NCI-H1105 (cell line): ENCODE data around the gene ASB5.
A peak's percentile ranks its signal among the peaks of the same experiment; 100 is the strongest.

Experiments
- DNase-seq: peaks from one replicate; lab custom pipeline; 2025; lab: John Stamatoyannopoulos, UW

ASB5 gene

GRCh38 chr4:176277162-176277904 is 8.3 kb upstream of the ASB5 start:
- DNase-seq: peak; percentile 50

DNA sequence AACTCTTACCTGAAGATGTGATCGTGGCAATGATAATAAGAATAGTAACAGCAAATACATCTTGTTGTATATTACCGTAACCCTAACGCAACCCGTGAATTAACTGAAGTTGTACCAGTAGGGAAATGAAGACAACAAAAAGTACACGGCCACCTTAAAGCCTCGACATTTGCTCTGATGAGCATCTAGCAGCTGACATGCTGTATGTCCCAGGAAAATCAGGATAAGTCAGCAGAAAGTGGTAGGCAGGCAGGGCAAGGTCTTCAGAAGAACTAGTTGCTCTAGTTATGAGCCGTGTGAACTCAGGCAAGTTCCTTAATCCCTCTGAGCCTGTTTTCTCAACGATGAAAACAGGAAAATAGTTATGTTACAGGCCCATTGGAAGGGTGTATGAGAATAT is 7.7 kb upstream of the ASB5 start:
- DNase-seq: no peak

DNA sequence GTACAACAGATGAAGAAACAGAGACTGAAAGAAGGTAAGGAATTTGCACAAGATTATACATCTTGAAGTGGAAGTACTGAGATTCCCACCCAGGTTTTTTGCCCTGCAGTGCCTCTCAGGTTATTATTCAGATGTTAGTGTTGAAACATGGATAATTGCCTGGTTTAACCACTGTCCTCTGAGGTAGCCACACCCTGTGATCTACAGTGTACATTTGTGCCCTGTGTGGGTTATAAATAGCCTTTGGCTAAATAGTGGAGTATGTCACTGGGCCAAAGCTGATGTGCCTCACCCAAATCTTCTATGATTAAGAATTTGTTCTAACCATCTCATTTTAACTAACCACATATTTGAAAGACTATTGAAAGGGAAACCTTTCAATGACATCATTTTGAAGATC is 5.4 kb upstream of the ASB5 start:
- DNase-seq: no peak

GRCh38 chr4:176273736-176274135 is 4.7 kb upstream of the ASB5 start:
- DNase-seq: no peak

- DNase-seq: no peak
Measured at GRCh38 chr4:176272799-176273198, 3.8 kb upstream of the ASB5 start.

DNA sequence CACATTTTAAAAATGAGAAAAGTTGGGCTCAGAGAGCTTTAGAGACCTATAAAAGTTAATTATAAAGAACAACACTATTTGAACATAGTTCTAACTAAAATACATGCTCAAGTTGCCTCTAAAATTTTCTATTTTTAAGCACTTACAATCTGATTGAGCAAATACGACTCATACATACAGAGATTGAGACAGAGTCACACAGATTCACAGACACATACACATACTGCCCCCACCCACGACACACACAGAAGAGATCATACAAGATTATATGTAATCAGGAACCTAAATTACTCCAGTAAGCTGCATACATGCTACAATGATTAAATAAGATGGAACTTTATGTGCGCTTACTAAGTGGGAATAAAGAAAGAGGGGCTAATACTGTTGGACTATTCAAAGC is 2.7 kb upstream of the ASB5 start:
- no peak for DNase-seq

DNA sequence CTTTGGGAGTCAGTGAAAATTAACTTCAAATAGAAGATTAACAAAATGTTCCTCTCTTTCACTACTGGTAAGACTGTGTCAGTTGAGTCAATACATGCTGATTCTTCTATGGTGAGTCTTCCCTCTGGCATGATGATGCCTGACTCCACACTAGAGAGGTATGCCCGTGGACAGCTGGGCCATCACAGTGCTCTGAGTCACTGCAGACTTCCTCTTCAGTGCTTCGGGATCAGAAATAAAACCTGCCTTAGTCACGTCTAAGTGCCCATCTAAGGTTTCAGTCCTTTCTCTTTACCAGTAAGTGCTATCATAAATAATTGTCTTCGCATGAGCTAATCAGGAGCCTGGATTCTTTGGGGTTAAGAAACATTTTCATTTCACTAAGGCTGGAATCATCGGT is 1.6 kb upstream of the ASB5 start:
- peak; percentile 7 for DNase-seq

GRCh38 chr4:176266026-176266425 is 3.0 kb downstream of the ASB5 start:
- DNase-seq: no peak

DNA sequence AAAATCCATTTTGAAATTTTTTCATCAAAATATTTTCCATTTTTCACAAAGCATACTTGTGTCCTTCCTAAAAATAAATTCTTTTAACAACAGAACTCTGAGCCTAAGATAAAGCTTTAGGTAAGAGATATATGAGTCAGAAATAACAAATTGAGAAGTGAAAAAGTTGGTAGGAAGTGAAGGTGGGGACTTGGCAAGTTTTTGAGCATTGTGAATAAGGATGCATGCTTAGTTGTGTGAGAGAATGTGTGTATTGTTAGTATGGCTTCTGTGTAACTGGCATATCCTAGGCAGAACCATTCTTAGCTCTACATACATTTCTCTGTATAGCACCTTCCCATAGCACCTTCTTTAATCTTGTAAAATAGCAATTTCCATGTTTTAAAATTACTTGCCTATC is 6.8 kb downstream of the ASB5 start:
- DNase-seq: no peak

GRCh38 chr4:176261481-176261880 is 7.5 kb downstream of the ASB5 start:
- no peak for DNase-seq

GRCh38 chr4:176261018-176261417 is 8.0 kb downstream of the ASB5 start:
- DNase-seq: no peak

DNA sequence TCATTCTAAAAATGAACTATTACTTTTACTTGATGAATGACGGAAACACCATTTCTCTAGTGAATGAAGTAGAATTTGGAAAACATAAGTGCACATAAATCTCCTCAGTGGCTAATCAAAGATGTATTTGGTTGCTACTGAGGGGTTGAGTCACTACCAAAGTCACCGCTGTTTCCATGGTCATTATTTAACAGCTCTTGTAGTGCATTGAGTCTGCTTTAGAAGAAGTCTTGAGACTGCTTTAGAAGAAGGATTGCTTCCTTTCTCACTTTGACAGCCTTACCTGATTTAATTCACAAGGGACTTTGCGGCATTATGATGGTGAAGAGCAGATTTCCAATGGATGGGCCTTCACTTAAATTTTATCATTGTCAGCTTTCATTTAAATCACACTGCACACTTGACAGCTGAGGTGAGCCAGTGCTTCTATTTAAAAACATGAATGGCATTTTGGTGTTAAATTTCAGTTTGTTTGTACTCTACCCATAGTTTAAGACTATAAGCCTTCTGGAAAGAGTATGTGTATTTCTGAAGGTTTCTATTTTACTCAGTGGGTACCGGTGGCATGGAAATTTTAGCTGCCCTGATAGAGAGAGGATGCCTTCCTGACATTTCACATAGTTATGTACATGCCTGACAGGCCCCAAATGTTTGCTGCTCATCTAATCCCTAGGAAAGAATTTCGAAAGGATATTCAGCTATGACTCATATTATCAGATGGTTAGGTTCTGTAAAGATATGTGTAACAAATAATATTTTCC is 9.5 kb downstream of the ASB5 start:
- no peak for DNase-seq

DNA sequence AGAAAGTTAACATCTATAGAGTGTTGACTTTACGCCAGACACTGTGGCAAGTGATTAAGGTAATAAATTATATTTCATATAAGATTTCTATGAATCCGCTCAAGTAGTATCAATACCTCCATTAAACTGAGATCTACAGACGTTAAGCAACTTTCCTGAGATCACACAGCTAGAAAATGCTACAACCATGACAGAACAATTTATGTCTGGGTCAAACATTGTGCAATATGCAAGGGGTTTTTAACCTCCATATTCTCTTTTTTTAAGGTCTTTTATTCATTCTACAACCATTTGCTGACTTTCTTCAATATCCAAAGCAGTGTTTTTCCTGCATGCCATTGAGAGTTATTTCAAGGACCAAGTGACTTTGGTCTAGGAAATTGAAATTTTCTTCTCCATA is 10.9 kb downstream of the ASB5 start:
- no peak for DNase-seq

DNA sequence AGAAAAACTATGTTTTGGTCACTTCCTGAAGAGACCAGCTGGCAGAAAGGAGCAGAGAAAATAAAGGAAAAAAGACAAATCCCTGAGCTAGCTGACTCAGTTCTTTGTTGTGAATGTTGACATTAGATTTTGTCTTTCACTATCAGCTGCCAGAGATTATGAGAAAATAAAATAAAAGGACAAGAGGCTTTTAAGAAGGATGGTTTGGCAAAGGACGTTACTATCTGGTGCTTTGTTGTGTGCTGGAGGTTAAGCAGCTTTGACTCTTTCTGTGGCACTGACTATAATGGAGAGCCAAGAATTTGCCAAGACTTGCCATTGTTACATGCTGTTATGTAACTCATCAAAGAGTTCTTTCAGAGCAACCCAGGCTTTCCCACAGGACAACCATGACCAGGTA is 12.1 kb downstream of the ASB5 start:
- no peak for DNase-seq

DNA sequence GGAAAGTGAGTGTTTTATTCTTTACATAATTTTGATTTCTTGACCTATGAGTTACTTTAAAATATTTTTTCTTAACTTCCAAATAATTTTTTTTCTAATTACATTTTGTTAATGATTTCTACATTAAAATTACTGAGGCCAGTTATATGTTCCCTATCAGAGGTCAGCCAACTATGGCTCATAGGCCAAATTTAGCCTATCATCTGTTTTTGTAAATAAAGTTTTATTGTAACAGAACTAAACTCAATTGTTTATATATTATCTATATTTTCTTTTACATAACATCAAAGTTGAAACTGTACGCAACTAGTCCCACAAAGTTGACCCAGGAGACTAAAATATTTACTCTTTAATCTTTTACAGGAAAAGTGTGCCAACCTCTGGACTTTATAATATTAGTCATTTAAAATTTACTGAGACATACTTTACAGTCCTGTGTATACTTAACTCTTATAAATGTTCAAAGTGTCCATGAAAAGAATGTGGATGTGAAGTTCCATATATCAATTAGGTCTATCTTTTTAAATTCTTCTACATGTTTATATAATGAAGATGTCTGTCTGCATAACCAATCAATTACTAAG is 26.2 kb downstream of the ASB5 start:
- no peak for DNase-seq

DNA sequence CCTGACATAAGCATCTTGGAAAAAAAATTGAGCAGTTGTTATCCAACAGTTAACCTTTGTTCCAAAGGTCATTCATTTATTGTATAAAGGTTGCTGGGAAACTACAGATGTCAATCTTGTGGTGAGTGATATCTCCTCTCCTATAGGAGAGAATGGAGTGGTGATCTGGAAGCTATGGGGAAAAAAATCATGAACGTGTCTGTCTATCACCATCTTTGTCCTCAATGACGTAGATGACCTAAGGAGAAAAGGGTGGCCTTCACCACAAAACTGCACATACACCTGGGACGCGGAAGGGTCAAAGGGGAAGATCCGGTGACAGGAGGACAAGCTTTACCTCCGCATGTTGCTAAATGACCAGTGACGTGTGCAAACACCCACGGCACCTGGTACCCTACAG is 27.3 kb downstream of the ASB5 start:
- DNase-seq: no peak

DNA sequence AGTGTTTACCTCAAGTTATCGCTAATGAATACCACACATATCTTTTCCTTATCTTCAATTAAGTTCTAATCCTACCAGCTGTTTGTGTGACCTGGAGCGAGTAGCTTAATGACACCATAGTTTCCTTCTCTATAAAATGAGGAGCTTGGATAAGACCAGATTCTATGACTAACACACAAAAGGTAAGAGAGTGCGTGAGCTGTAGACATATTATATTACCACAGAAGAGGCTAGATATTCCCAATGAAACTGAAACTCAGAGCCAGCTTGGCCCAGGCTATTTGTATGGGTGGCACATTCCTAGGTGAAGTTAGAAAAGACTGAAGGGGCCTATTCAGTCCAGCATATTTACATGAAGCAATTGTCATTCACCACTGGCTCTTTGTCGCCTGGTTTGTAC is 30.2 kb downstream of the ASB5 start:
- no peak for DNase-seq

GRCh38 chr4:176238157-176238610 is 30.8 kb downstream of the ASB5 start:
- no peak for DNase-seq

GRCh38 chr4:176236946-176237345 is 32.1 kb downstream of the ASB5 start:
- no peak for DNase-seq

DNA sequence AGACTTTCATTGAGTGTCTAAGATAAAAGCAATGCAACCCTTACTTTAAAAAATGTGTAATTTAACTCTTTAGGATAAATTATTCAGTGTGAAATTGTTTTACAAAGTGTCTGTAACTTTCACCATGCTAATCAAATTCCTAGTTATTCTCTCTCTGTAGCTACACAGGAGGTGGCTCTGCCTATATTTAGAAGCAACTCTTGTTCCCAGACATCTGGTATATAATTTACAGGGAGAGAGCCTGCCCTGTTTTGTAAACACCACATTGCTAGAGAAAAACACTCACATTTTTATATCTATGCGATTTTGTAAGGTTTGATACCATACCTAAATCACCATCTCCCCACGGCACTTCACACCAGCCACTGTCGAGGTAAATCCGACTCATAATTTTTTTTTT is 38.2 kb downstream of the ASB5 start:
- no peak for DNase-seq

DNA sequence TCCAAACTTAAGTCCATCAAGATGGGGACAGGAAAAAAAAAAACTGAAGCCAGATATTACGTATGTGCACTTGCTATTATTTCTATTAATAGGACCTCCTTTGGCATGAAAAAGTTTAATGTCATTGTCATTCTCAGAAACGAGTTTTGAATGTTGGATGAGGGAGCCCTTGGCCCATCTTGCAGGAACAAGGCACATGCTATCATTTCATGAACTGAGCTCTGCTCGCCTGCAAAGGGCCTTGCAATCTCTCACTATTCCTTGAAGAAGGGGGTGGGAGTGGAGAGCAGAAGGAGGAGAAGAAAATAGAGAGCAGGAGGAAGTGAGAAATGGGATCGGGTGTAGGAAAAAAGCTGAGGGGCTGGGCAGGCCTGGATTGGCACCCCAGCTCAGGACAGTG is 39.4 kb downstream of the ASB5 start:
- no peak for DNase-seq

DNA sequence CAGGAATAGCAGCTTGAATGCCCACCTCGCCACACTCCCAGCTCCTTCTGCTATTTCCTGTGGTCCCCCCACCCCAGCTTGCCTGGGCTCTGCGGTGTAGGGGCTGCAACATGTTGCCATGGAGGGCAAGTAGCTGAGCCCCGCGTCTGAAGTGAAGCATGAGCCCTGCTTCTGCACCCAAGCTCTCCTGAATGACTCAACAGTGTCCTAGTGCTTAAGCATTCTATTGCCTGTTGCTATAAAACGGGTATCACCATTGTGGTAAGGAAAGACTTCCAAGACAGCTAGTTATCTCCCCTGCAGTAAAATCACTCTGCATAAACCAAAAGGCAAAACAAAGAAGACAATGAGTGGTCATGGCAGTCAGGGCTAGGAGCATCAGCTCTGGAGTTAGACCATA is 42.3 kb downstream of the ASB5 start:
- DNase-seq: no peak

- DNase-seq: no peak
Measured at GRCh38 chr4:176223561-176223960, 45.5 kb downstream of the ASB5 start.
